ENCODE results near the gene TTC9. TPM values are rescaled to one million over a fixed set of nuclear protein-coding genes. Genes with fewer than 3 reads are reported as not detected.

Gene TTC9
- total and polyA plus RNA-seq, 2 donors: 1.8 to 6.1 TPM

DNA sequence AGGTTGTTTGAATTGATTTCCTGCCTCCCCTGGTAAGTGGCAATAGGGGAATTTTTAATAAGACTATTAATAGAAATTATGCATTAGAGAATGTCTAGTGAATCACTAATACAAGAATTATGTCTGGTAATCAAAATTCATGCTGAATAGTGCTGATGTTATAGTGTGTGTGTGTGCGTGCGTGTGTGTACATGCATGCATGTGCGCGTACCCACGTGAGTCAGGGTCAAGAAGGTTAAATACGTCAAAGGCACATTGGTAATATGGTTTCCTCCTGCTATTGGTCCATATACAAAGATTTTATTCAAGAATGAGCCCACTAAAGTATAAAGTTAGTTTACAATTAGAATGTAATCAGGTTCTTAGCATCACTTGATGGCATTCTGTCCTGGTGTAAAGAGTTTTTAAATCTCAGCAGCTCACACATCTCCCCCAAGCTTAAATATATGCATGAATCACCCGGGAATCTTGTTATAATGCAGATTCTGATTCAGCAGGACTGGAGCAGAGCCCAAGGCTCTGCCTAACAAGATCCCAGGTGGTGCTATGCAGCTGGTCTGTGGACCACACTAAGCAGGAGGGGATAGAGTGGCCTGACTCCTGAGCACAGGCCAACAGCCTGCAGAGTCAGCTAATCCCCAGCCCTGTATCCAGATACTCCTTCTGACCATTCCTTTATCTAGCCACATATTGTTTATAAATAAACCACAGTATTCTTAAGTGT, 43.9 kb downstream of the TTC9 start:
- Histone ChIP-seq H3K36me3 (ENCODE audit: control insufficient read depth in 2 of 2, insufficient read depth in 2 of 2, low read length in 1 of 2) (no peaks in the 10 kb centered on the region), H3K4me3 (ENCODE audit: low read length in 2 of 2) (no peak overlapping the region), H3K9me3 (ENCODE audit: control insufficient read depth in 2 of 2, insufficient read depth in 1 of 2, low read length in 1 of 2) (no peaks in the 10 kb centered on the region), H3K4me1 (ENCODE audit: control insufficient read depth in 2 of 2, insufficient read depth in 2 of 2, low read length in 2 of 2) (no peaks in the 10 kb centered on the region), H3K27me3 (ENCODE audit: control insufficient read depth in 2 of 2, insufficient read depth in 1 of 2, low read length in 1 of 2) (no peaks in the 10 kb centered on the region), H3K27ac (ENCODE audit: low read depth in 1 of 2, low read length in 1 of 2) (no peak overlapping the region)
- DNase-seq (ENCODE audit: low read depth in 6 of 9, low spot score in 9 of 9): no peak
- WGBS: 87% methylated on average over 7 of the region's 7 CpGs

DNA sequence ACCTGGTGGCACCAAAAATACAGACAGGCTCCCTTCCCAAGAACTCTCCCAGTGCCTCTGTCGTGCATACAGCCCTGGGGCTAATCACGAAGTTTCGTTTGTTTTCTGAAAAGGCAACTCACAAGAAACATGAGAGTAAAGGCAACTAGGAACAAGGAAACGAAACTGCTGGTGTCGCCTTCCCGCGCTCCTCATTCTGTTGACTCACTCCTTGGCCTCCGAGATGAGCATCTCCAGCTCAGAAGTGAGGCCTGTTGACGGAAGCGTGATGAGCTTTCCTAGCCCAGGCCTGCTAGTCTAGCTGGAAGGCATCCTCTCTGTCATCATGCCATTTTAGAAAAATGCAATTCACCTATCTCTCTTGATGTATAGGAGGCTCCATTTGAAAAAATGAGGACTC, 50.5 kb downstream of the TTC9 start:
- Histone ChIP-seq H3K27ac (ENCODE audit: low read depth in 1 of 2, low read length in 1 of 2) (no peak overlapping the region), H3K9me3 (ENCODE audit: control insufficient read depth in 2 of 2, insufficient read depth in 1 of 2, low read length in 1 of 2) (no peaks in the 10 kb centered on the region), H3K27me3 (ENCODE audit: control insufficient read depth in 2 of 2, insufficient read depth in 1 of 2, low read length in 1 of 2) (no peaks in the 10 kb centered on the region), H3K4me1 (ENCODE audit: control insufficient read depth in 2 of 2, insufficient read depth in 2 of 2, low read length in 2 of 2) (no peaks in the 10 kb centered on the region), H3K4me3 (ENCODE audit: low read length in 2 of 2) (no peak overlapping the region), H3K36me3 (ENCODE audit: control insufficient read depth in 2 of 2, insufficient read depth in 2 of 2, low read length in 1 of 2) (no peaks in the 10 kb centered on the region)
- WGBS: 96% methylated on average over 10 of the region's 10 CpGs
- DNase-seq (ENCODE audit: low read depth in 6 of 9, low spot score in 9 of 9): no peak

DNA sequence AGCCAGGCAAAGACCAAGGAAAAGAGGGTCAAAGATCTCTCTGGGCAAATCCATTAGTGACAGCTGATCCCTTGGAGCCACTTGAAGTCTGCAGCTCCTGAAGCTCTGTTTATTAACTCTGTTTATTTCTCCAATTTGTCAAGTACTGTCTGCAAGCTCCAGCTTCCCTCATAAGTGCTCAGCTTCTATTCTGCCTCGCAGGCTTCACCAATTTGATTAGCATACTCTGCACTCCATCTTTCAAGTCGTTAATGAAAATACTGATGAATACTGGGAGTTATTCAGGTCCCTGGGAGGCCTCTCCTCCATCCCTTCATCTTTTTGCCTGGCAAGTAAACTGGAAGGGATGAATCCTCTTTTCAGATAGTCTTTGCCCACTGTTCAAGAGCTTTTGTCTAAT, 54.3 kb downstream of the TTC9 start:
- WGBS: 95% methylated on average over 2 of the region's 2 CpGs
- H3K4me1 ChIP-seq (ENCODE audit: control insufficient read depth in 2 of 2, insufficient read depth in 2 of 2, low read length in 2 of 2): no peaks in the 10 kb centered on the region
- no peak overlapping the region for H3K27ac ChIP-seq (ENCODE audit: low read depth in 1 of 2, low read length in 1 of 2)
- H3K9me3 ChIP-seq (ENCODE audit: control insufficient read depth in 2 of 2, insufficient read depth in 1 of 2, low read length in 1 of 2): no peaks in the 10 kb centered on the region
- no peak for DNase-seq (ENCODE audit: low read depth in 6 of 9, low spot score in 9 of 9)
- H3K27me3 ChIP-seq (ENCODE audit: control insufficient read depth in 2 of 2, insufficient read depth in 1 of 2, low read length in 1 of 2): no peaks in the 10 kb centered on the region
- no peak overlapping the region for H3K4me3 ChIP-seq (ENCODE audit: low read length in 2 of 2)
- H3K36me3 ChIP-seq (ENCODE audit: control insufficient read depth in 2 of 2, insufficient read depth in 2 of 2, low read length in 1 of 2): no peaks in the 10 kb centered on the region

DNA sequence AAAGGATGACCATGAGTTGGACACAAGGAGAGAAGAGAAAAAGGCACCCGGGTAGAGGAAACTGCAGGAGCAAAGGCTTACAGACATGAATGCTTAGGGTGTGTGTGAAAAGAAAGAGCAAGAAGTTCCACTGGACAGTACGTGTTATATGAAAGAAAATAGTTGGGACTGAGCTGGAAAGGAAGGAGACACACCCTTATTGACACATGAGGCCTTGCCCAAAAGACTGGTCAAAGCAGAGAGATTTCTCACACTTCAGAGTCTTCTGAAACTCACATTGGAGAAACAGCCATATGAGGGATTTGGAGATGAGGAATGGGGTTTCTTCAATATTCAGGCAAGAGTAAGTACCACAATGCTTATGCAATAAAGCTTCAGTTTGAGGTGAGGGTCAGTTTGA, 56.0 kb downstream of the TTC9 start:
- no peaks in the 10 kb centered on the region for H3K9me3 ChIP-seq (ENCODE audit: control insufficient read depth in 2 of 2, insufficient read depth in 1 of 2, low read length in 1 of 2)
- H3K4me1 ChIP-seq (ENCODE audit: control insufficient read depth in 2 of 2, insufficient read depth in 2 of 2, low read length in 2 of 2): no peaks in the 10 kb centered on the region
- H3K27ac ChIP-seq (ENCODE audit: low read depth in 1 of 2, low read length in 1 of 2): no peak overlapping the region
- no peaks in the 10 kb centered on the region for H3K36me3 ChIP-seq (ENCODE audit: control insufficient read depth in 2 of 2, insufficient read depth in 2 of 2, low read length in 1 of 2)
- 91% methylated on average over 2 of the region's 2 CpGs for WGBS
- H3K4me3 ChIP-seq (ENCODE audit: low read length in 2 of 2): no peak overlapping the region
- DNase-seq (ENCODE audit: low read depth in 6 of 9, low spot score in 9 of 9): no peak
- H3K27me3 ChIP-seq (ENCODE audit: control insufficient read depth in 2 of 2, insufficient read depth in 1 of 2, low read length in 1 of 2): no peaks in the 10 kb centered on the region

DNA sequence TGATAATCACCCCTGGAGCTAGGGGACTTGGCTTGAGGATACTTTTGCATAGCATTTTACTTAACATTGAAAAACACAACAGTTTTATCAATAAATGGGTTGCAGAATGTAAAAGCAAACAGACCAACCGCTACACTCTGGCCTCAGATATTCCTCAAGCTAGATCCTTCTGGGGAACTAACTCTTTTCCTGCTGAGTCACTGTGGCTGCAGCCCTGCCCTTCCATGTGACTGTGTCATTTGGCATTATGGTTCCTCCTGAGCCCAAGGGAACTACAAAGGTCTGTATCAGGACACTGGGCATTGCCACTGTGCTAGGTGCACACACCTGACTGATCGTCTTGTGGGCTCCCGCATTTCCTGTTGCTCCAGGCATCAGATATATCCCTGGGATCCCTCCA, 56.6 kb downstream of the TTC9 start:
- no peak overlapping the region for H3K4me3 ChIP-seq (ENCODE audit: low read length in 2 of 2)
- H3K27me3 ChIP-seq (ENCODE audit: control insufficient read depth in 2 of 2, insufficient read depth in 1 of 2, low read length in 1 of 2): no peaks in the 10 kb centered on the region
- WGBS: 52% methylated on average over 3 of the region's 3 CpGs
- H3K9me3 ChIP-seq (ENCODE audit: control insufficient read depth in 2 of 2, insufficient read depth in 1 of 2, low read length in 1 of 2): no peaks in the 10 kb centered on the region
- H3K36me3 ChIP-seq (ENCODE audit: control insufficient read depth in 2 of 2, insufficient read depth in 2 of 2, low read length in 1 of 2): no peaks in the 10 kb centered on the region
- H3K27ac ChIP-seq (ENCODE audit: low read depth in 1 of 2, low read length in 1 of 2): no peak overlapping the region
- no peaks in the 10 kb centered on the region for H3K4me1 ChIP-seq (ENCODE audit: control insufficient read depth in 2 of 2, insufficient read depth in 2 of 2, low read length in 2 of 2)
- DNase-seq (ENCODE audit: low read depth in 6 of 9, low spot score in 9 of 9): no peak

DNA sequence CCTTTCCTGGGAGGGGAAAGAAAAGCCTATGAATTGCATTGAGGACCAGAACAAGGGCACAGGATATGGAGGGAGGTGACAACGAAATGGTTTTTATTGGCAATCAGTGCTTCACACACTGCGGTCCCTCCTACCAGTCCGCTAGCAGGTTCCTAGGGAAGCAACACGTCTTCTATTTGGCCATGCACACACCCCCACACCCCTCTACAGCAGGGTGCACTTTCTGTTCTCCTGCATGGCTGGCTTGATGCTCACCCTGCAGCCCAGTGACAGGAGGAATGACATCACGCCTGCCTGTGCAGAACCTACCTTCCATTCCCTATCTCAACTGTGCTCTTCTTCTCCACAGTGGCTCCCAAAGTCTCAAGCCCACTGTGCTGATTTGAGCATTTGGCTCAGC, 57.9 kb downstream of the TTC9 start:
- no peaks in the 10 kb centered on the region for H3K36me3 ChIP-seq (ENCODE audit: control insufficient read depth in 2 of 2, insufficient read depth in 2 of 2, low read length in 1 of 2)
- H3K4me3 ChIP-seq (ENCODE audit: low read length in 2 of 2): no peak overlapping the region
- H3K9me3 ChIP-seq (ENCODE audit: control insufficient read depth in 2 of 2, insufficient read depth in 1 of 2, low read length in 1 of 2): no peaks in the 10 kb centered on the region
- H3K27me3 ChIP-seq (ENCODE audit: control insufficient read depth in 2 of 2, insufficient read depth in 1 of 2, low read length in 1 of 2): no peaks in the 10 kb centered on the region
- WGBS: 94% methylated on average over 5 of the region's 5 CpGs
- H3K27ac ChIP-seq (ENCODE audit: low read depth in 1 of 2, low read length in 1 of 2): no peak overlapping the region
- DNase-seq (ENCODE audit: low read depth in 6 of 9, low spot score in 9 of 9): no peak
- no peaks in the 10 kb centered on the region for H3K4me1 ChIP-seq (ENCODE audit: control insufficient read depth in 2 of 2, insufficient read depth in 2 of 2, low read length in 2 of 2)

DNA sequence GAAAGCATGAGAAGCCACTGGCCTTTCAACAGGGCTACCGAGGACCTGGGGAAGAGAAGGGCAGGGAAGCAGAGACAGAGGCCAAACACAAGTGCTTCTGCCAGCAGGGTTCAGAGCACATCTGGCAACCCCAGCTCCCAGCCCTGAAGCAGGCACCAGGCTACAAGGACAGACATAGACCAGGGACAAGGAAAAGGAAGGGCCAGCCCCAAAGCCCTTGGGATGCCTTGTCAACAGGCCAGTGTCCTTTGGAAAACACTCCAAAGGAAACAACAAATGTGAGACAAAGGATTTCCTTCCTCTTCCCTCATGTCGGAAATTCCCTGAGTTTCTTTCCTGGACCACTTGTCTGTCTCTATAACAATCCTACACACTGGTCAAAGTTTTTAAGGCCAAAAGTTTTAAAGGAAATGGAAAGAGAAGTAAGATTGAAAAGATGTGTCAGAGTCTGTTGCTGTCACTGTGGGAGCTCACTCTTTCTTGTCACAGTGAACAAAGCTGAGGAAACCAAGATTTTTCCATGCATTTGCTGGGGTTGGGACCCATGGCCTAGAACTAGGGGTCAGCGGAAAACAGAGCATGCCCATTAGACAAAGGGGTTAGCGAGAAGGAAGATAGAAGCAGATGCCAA, 59.4 kb downstream of the TTC9 start:
- 96% methylated on average over 4 of the region's 4 CpGs for WGBS
- DNase-seq (ENCODE audit: low read depth in 6 of 9, low spot score in 9 of 9): no peak
- Histone ChIP-seq H3K4me3 (ENCODE audit: low read length in 2 of 2) (no peak overlapping the region), H3K4me1 (ENCODE audit: control insufficient read depth in 2 of 2, insufficient read depth in 2 of 2, low read length in 2 of 2) (no peaks in the 10 kb centered on the region), H3K27me3 (ENCODE audit: control insufficient read depth in 2 of 2, insufficient read depth in 1 of 2, low read length in 1 of 2) (no peaks in the 10 kb centered on the region), H3K36me3 (ENCODE audit: control insufficient read depth in 2 of 2, insufficient read depth in 2 of 2, low read length in 1 of 2) (no peaks in the 10 kb centered on the region), H3K9me3 (ENCODE audit: control insufficient read depth in 2 of 2, insufficient read depth in 1 of 2, low read length in 1 of 2) (no peaks in the 10 kb centered on the region), H3K27ac (ENCODE audit: low read depth in 1 of 2, low read length in 1 of 2) (no peak overlapping the region)

DNA sequence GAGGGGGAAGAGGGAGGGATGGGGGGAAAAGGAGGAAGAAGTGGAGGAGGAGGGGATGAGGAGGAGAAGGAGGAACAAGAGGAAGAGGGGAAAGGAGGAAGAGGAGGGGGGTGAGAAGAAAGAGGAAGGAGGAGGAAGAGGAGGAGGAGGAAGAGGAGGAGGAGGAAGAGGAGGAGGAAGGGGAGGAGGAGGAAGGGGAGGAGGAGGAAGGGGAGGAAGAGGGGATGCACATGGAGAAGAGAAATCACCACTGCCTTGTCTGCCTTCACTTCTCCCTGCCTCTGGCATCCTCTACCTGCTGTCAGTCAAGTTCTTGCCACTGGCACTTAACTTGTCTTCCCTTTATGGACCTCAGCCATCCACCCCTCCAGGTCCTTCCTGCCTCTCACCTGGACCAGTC, 59.9 kb downstream of the TTC9 start:
- Histone ChIP-seq H3K4me3 (ENCODE audit: low read length in 2 of 2) (no peak overlapping the region), H3K27me3 (ENCODE audit: control insufficient read depth in 2 of 2, insufficient read depth in 1 of 2, low read length in 1 of 2) (no peaks in the 10 kb centered on the region), H3K27ac (ENCODE audit: low read depth in 1 of 2, low read length in 1 of 2) (no peak overlapping the region), H3K9me3 (ENCODE audit: control insufficient read depth in 2 of 2, insufficient read depth in 1 of 2, low read length in 1 of 2) (no peaks in the 10 kb centered on the region), H3K36me3 (ENCODE audit: control insufficient read depth in 2 of 2, insufficient read depth in 2 of 2, low read length in 1 of 2) (no peaks in the 10 kb centered on the region), H3K4me1 (ENCODE audit: control insufficient read depth in 2 of 2, insufficient read depth in 2 of 2, low read length in 2 of 2) (no peaks in the 10 kb centered on the region)
- no peak for DNase-seq (ENCODE audit: low read depth in 6 of 9, low spot score in 9 of 9)

DNA sequence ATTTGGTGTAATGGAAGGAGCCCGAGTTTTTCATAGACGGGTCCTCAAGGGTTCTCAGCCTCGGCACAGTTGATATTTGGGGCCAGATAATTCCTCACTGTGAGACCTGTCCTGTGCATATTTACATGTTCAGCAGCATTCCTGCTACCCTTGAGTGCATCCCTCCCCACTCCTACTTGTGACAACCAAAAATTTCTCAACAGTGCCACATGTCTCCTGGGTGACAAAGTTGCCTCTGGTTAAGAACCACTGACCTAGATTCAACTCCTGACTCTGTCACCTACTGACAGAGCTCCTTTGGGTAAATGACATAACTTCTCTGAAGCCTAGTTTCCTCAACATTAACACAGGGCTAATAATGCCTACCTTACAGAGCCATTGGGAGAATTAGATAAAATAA, 60.4 kb downstream of the TTC9 start:
- Histone ChIP-seq H3K4me3 (ENCODE audit: low read length in 2 of 2) (no peak overlapping the region), H3K4me1 (ENCODE audit: control insufficient read depth in 2 of 2, insufficient read depth in 2 of 2, low read length in 2 of 2) (no peaks in the 10 kb centered on the region), H3K27me3 (ENCODE audit: control insufficient read depth in 2 of 2, insufficient read depth in 1 of 2, low read length in 1 of 2) (no peaks in the 10 kb centered on the region), H3K27ac (ENCODE audit: low read depth in 1 of 2, low read length in 1 of 2) (no peak overlapping the region), H3K36me3 (ENCODE audit: control insufficient read depth in 2 of 2, insufficient read depth in 2 of 2, low read length in 1 of 2) (no peaks in the 10 kb centered on the region), H3K9me3 (ENCODE audit: control insufficient read depth in 2 of 2, insufficient read depth in 1 of 2, low read length in 1 of 2) (no peaks in the 10 kb centered on the region)
- DNase-seq (ENCODE audit: low read depth in 6 of 9, low spot score in 9 of 9): no peak
- 97% methylated on average over 3 of the region's 3 CpGs for WGBS
